ENCODE data around the gene PCYT1B. TPM values are rescaled to one million over a fixed set of nuclear protein-coding genes. Genes with fewer than 3 reads are reported as not detected.

PCYT1B gene
- total RNA-seq, 1 donor from 2014 or later: 21.3 TPM

GRCh38 chrX:24526616-24527015, 120.5 kb downstream of the PCYT1B start:
- TF ChIP-seq, protein P1, sequence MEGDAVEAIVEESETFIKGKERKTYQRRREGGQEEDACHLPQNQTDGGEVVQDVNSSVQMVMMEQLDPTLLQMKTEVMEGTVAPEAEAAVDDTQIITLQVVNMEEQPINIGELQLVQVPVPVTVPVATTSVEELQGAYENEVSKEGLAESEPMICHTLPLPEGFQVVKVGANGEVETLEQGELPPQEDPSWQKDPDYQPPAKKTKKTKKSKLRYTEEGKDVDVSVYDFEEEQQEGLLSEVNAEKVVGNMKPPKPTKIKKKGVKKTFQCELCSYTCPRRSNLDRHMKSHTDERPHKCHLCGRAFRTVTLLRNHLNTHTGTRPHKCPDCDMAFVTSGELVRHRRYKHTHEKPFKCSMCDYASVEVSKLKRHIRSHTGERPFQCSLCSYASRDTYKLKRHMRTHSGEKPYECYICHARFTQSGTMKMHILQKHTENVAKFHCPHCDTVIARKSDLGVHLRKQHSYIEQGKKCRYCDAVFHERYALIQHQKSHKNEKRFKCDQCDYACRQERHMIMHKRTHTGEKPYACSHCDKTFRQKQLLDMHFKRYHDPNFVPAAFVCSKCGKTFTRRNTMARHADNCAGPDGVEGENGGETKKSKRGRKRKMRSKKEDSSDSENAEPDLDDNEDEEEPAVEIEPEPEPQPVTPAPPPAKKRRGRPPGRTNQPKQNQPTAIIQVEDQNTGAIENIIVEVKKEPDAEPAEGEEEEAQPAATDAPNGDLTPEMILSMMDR (conservative IDR thresholded peaks at IDR 0.05): no peak
- no peak overlapping the region for H3K4me3 Mint-ChIP-seq
- H3K27ac Mint-ChIP-seq: no peak overlapping the region
- H3K27me3 Mint-ChIP-seq: no peaks in the 10 kb centered on the region
- no peak for DNase-seq (ENCODE audit: extremely low spot score, unreplicated experiment)
- peaks cover 23% of the 10 kb centered on the region for H3K36me3 Mint-ChIP-seq
- peaks cover 13% of the 10 kb centered on the region for H3K4me1 Mint-ChIP-seq (ENCODE audit: unreplicated experiment)
- H3K9me3 Mint-ChIP-seq: no peaks in the 10 kb centered on the region

GRCh38 chrX:24525455-24525854, 121.7 kb downstream of the PCYT1B start:
- H3K4me1 Mint-ChIP-seq (ENCODE audit: unreplicated experiment): peaks cover 13% of the 10 kb centered on the region
- H3K27ac Mint-ChIP-seq: no peak overlapping the region
- no peaks in the 10 kb centered on the region for H3K9me3 Mint-ChIP-seq
- peaks cover 27% of the 10 kb centered on the region for H3K36me3 Mint-ChIP-seq
- no peaks in the 10 kb centered on the region for H3K27me3 Mint-ChIP-seq
- H3K4me3 Mint-ChIP-seq: no peak overlapping the region
- no peak for DNase-seq (ENCODE audit: extremely low spot score, unreplicated experiment)
- TF ChIP-seq, protein P1 (conservative IDR thresholded peaks at IDR 0.05): no peak

DNA sequence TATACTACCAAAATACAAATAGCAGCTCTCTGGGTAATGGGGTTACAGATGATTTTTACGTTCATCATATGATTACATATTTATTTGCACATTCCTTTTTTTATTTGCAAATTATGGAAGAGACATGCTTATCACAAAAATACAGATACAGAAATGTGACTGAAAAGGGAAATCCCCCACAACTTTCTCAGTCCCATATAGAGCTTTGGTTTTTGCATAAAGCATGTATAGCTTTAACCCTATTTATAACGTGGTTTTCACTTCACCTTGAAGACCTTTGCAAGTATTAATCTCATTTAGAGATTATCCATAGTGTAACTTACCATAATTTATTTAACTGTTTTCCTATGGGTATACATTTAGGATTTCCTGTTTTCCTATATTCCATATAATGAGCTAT, 126.7 kb downstream of the PCYT1B start:
- peaks cover 14% of the 10 kb centered on the region for H3K36me3 Mint-ChIP-seq
- no peaks in the 10 kb centered on the region for H3K27me3 Mint-ChIP-seq
- H3K4me3 Mint-ChIP-seq: no peak overlapping the region
- no peak overlapping the region for H3K27ac Mint-ChIP-seq
- no peak for DNase-seq (ENCODE audit: extremely low spot score, unreplicated experiment)
- no peaks in the 10 kb centered on the region for H3K4me1 Mint-ChIP-seq (ENCODE audit: unreplicated experiment)
- TF ChIP-seq, protein P1 (conservative IDR thresholded peaks at IDR 0.05): no peak
- no peaks in the 10 kb centered on the region for H3K9me3 Mint-ChIP-seq

- peaks cover 3% of the 10 kb centered on the region for H3K36me3 Mint-ChIP-seq
- H3K27ac Mint-ChIP-seq: no peak overlapping the region
- TF ChIP-seq, protein P1 (conservative IDR thresholded peaks at IDR 0.05): peak; percentile 69
- no peaks in the 10 kb centered on the region for H3K4me1 Mint-ChIP-seq (ENCODE audit: unreplicated experiment)
- no peaks in the 10 kb centered on the region for H3K27me3 Mint-ChIP-seq
- H3K9me3 Mint-ChIP-seq: no peaks in the 10 kb centered on the region
- no peak for DNase-seq (ENCODE audit: extremely low spot score, unreplicated experiment)
- H3K4me3 Mint-ChIP-seq: no peak overlapping the region
Measured at GRCh38 chrX:24515447-24515846, 131.7 kb downstream of the PCYT1B start.

- no peaks in the 10 kb centered on the region for H3K9me3 Mint-ChIP-seq
- TF ChIP-seq, protein P1 (conservative IDR thresholded peaks at IDR 0.05): no peak
- H3K4me1 Mint-ChIP-seq (ENCODE audit: unreplicated experiment): no peaks in the 10 kb centered on the region
- no peak overlapping the region for H3K27ac Mint-ChIP-seq
- H3K4me3 Mint-ChIP-seq: no peak overlapping the region
- peaks cover 7% of the 10 kb centered on the region for H3K36me3 Mint-ChIP-seq
- H3K27me3 Mint-ChIP-seq: no peaks in the 10 kb centered on the region
- no peak for DNase-seq (ENCODE audit: extremely low spot score, unreplicated experiment)
Measured at GRCh38 chrX:24513416-24513815, 133.7 kb downstream of the PCYT1B start.

GRCh38 chrX:24508375-24508774, 138.8 kb downstream of the PCYT1B start:
- Mint-ChIP-seq H3K27me3 (no peaks in the 10 kb centered on the region), H3K9me3 (no peaks in the 10 kb centered on the region), H3K27ac (no peak overlapping the region), H3K36me3 (peaks cover 17% of the 10 kb centered on the region), H3K4me3 (no peak overlapping the region), H3K4me1 (ENCODE audit: unreplicated experiment) (no peaks in the 10 kb centered on the region)
- TF ChIP-seq, protein P1 (conservative IDR thresholded peaks at IDR 0.05): no peak
- no peak for DNase-seq (ENCODE audit: extremely low spot score, unreplicated experiment)
